ENCODE results near the gene ZNF57. TPM values are rescaled to one million over a fixed set of nuclear protein-coding genes. Genes with fewer than 3 reads are reported as not detected.

ZNF57 gene
- polyA plus RNA-seq, 4 donors = 4.5 to 19.2 (median 15.2) TPM

Other genes with a start within 250 kb of the ZNF57 start
- 1 to 10 TPM in 2 of 4 donors, under 1 TPM in 1, not detected in 1; 0.99 to 3.5 (median 2.6) TPM for gene GNG7, start 198.2 kb upstream of the ZNF57 start, polyA plus RNA-seq
- 1 to 10 TPM in 2 of 4 donors, under 1 TPM in 1, not detected in 1; 0.25 to 3.0 (median 1.6) TPM for gene DIRAS1, start 179.6 kb upstream of the ZNF57 start, polyA plus RNA-seq
- 10 to 100 TPM; 10.7 to 39.1 (median 15.1) TPM for gene SLC39A3, start 160.9 kb upstream of the ZNF57 start, polyA plus RNA-seq
- 10 to 100 TPM; 38.2 to 79.5 (median 69.7) TPM for gene SGTA, start 117.7 kb upstream of the ZNF57 start, polyA plus RNA-seq
- 10 to 100 TPM; 36.6 to 86.3 (median 78.1) TPM for gene THOP1, start 115.4 kb upstream of the ZNF57 start, polyA plus RNA-seq
- 1 to 10 TPM; 2.0 to 6.7 (median 4.5) TPM for gene ZNF554, start 81.1 kb upstream of the ZNF57 start, polyA plus RNA-seq
- 1 to 10 TPM; 1.5 to 4.0 (median 1.9) TPM for gene ZNF555, start 59.5 kb upstream of the ZNF57 start, polyA plus RNA-seq
- gene ZNF556, start 33.6 kb upstream of the ZNF57 start, polyA plus RNA-seq = under 1 TPM in 2 of 4 donors, not detected in 2; 0.03 to 0.22 TPM
- 1 to 10 TPM; 1.1 to 7.8 (median 1.9) TPM for gene ZNF77, start 44.0 kb downstream of the ZNF57 start, polyA plus RNA-seq
- under 1 TPM in 2 of 4 donors, not detected in 2; 0.75 to 1.00 TPM for gene TLE6, start 76.6 kb downstream of the ZNF57 start, polyA plus RNA-seq
- 10 to 100 TPM in 2 of 4 donors, 1 to 10 TPM in 2; 3.8 to 66.0 (median 12.3) TPM for gene TLE2, start 128.4 kb downstream of the ZNF57 start, polyA plus RNA-seq
- gene TLE5, start 161.6 kb downstream of the ZNF57 start, polyA plus RNA-seq = 100 to 1,000 TPM; 308 to 488 (median 351) TPM
- 100 to 1,000 TPM; 173 to 216 (median 182) TPM for gene GNA11, start 193.4 kb downstream of the ZNF57 start, polyA plus RNA-seq
- 1 to 10 TPM in 3 of 4 donors, under 1 TPM in 1; 0.67 to 2.1 (median 1.7) TPM for gene GNA15, start 235.1 kb downstream of the ZNF57 start, polyA plus RNA-seq

Measured in small intestine (tissue), 4 donors.